Right lobe of liver (tissue), 4 donors: ENCODE measurements around the gene SIGMAR1.

ENCODE experiments used
- CTCF ChIP-seq, 4 donors: fragments of 200-600 bp in 3 of 4; fragments of 450-650 bp in 1 of 4; IDR thresholded peaks; one replicate each; pipeline versions ENCODE4 v1.5.1 to v1.8.0; 2016 to 2022; ENCODE audit warnings: antibody characterized with exemption in 4 of 4, mild to moderate bottlenecking in 2 of 4
- POLR2A ChIP-seq: fragments of 450-650 bp; IDR thresholded peaks from one replicate; pipeline ENCODE4 v1.6.1; 2017; ENCODE audit warnings: antibody characterized with exemption, mild to moderate bottlenecking
- donor health status: DM: no; HTN: no; CAD: no.
- donor health status: DM: no; HTN: no; CAD: no.
- donor health status: DM: no; HTN: yes; CAD: no.

- TF ChIP-seq CTCF (IDR thresholded peaks at IDR 0.05): no peak
- TF ChIP-seq POLR2A: peak; percentile 16
Observed at GRCh38 chr9:34590381-34591247, 47.0 kb downstream of the SIGMAR1 start.
